Stimulated activated naive B cell treated with anti-CD40 and anti-IgM and Interleukin-4, amounts not matched to agents 10 μg/mL and 1 μg/mL and 100 μg/mL, for 72 hours (primary cell): Measurements from ENCODE around the gene STX8.

Source experiments
- ATAC-seq, 2 donors: fragments of 150-1000 bp; cut with Tn5 transposase; replicated peaks; 2 replicates each; pipeline ENCODE4 v1.10.0; 2021; ENCODE audit warnings: moderate library complexity in 1 of 2
- DNase-seq: peaks from one replicate; pipeline ENCODE4 v3.0.0; 2021
- H3K27ac Mint-ChIP-seq: one replicate; pipeline ENCODE4 v1.8.0; 2022; ENCODE audit warnings: mild to moderate bottlenecking, mixed read lengths
- H3K27me3 Mint-ChIP-seq, 2 donors: one replicate each; pipeline ENCODE4 v1.8.0; 2022; ENCODE audit warnings: mixed read lengths in 2 of 2
- H3K36me3 Mint-ChIP-seq, 2 donors: one replicate each; pipeline ENCODE4 v1.8.0; 2022; ENCODE audit warnings: mixed read lengths in 2 of 2, mild to moderate bottlenecking in 1 of 2
- H3K4me1 Mint-ChIP-seq, 2 donors: one replicate each; pipeline ENCODE4 v1.8.0; 2022; ENCODE audit warnings: mixed read lengths in 2 of 2, mild to moderate bottlenecking in 1 of 2
- H3K4me3 Mint-ChIP-seq, 2 donors: one replicate each; pipeline ENCODE4 v1.8.0; 2022; ENCODE audit warnings: mild to moderate bottlenecking in 2 of 2, mixed read lengths in 2 of 2, moderate library complexity in 1 of 2
- H3K9me3 Mint-ChIP-seq, 2 donors: one replicate each; pipeline ENCODE4 v1.8.0; 2022; ENCODE audit warnings: mixed read lengths in 2 of 2, mild to moderate bottlenecking in 1 of 2

Gene STX8

DNA sequence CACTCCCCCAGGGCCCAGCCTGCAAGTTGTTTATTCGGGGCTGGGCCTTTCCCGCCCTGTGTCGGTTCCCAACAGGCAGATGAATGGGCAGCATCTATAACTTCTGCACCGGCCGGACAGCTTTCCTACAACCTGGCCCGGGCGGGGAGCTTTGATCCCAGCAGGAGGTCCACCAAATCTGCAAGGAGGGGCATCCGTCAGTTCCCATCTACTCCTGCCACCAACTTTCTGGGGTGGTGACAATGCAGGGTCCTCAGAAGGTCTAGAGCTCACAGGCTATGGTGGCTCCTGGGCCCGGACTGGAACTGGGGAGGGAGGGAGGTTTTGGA is 342.4 kb downstream of the STX8 start:
- DNase-seq: no peak
- ATAC-seq: no peak
- H3K4me1 Mint-ChIP-seq: peaks cover 4 to 7% of the 10 kb centered on the region in 2 donors
- peaks cover 0 to 4% of the 10 kb centered on the region in 2 donors for H3K36me3 Mint-ChIP-seq
- no peak overlapping the region for H3K27ac Mint-ChIP-seq
- no peaks in the 10 kb centered on the region for H3K9me3 Mint-ChIP-seq
- H3K27me3 Mint-ChIP-seq: peaks cover 24 to 27% of the 10 kb centered on the region in 2 donors
- H3K4me3 Mint-ChIP-seq: no peak overlapping the region

DNA sequence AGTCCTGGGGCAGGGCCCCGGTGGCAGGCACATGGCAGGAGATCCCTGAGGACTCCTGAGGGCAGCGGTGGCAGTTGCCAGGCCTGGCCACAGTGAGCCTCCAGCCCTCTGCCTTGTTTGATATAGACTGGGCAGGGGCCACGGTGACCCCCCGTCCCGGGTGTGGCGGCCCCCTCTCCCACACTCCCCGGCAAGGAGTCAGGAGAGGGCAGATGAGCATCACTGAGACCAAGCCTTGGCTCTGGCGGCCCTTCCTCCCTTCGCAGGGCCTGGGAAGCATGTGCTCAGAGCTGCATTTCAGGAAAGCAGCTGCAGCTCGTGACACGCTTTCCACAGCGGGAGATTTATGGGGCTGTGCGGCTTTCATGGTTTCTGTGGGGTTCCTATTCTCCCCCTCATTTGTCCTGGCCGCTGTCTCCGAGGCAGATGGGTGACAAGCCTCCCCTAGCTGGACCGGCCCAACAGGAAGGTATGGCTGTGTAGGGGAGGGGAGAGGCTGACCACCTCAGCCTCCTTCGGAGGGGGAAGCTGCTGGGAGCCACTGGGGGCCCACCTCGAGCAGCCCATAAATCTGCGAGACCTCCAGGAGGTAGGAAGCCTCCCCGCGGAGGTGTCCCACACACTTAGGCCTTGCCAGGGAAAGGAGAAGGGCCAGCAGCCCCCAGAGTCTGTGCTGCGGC is 342.9 kb downstream of the STX8 start:
- no peak overlapping the region for H3K4me3 Mint-ChIP-seq
- DNase-seq: no peak
- H3K27ac Mint-ChIP-seq: no peak overlapping the region
- H3K9me3 Mint-ChIP-seq: no peaks in the 10 kb centered on the region
- peaks cover 19 to 27% of the 10 kb centered on the region in 2 donors for H3K27me3 Mint-ChIP-seq
- no peaks in the 10 kb centered on the region for H3K36me3 Mint-ChIP-seq
- peaks cover 0 to 2% of the 10 kb centered on the region in 2 donors for H3K4me1 Mint-ChIP-seq
- ATAC-seq: no peak

DNA sequence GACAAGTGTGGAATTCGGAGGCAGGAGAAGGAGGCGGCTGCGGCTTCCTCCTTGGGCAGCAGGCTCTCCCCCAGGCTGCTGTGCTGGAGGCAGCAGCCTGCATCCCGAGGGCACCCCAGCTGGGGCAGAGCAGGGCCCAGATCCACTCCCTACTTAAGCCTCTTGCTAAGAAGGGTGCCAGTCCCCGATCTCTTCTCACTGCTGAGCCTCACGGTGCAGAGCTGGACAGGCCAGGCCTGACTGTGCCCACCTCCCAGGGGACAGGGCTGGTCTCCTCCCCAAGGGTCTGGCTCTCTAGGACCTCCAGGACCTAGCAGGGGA is 343.5 kb downstream of the STX8 start:
- H3K4me3 Mint-ChIP-seq: no peak overlapping the region
- no peak overlapping the region for H3K27ac Mint-ChIP-seq
- H3K4me1 Mint-ChIP-seq: no peaks in the 10 kb centered on the region
- no peak for ATAC-seq
- no peak for DNase-seq
- peaks cover 14 to 27% of the 10 kb centered on the region in 2 donors for H3K27me3 Mint-ChIP-seq
- H3K9me3 Mint-ChIP-seq: no peaks in the 10 kb centered on the region
- H3K36me3 Mint-ChIP-seq: no peaks in the 10 kb centered on the region

DNA sequence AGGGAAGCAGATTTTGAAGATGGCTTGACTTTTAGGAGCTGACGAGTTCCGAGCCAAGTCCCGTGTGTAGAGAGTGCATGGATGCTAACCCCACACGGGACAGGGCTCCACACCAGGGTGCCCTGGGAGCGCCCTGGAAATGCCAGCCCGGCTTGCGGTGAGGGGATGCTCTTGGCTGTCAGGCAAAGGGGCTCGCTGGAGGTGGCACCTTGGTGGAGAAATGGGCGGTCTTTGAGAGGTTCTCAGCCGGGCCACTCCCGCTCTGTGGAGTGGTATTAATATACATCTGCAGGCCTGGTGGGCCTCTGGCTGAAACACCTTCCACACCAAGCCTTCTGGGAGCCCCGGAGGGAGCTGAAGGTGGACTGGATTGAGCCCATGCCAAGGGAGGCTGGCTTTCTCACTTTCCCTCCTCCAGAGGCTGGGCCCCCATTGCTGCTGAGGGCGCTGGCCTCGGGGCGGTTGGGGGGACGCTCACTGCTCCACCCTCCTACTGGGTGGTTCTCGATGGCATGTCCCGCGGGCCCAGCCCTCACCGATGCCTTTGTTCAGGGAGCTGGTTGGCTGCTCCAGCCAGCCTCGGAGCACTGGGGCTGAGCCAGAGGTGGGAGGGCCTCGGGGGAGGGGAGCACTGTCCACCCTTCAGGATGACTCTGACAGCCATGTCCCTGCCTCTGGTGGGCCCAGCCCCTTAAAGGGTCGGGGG is 344.0 kb downstream of the STX8 start:
- no peak overlapping the region for H3K27ac Mint-ChIP-seq
- no peak overlapping the region for H3K4me3 Mint-ChIP-seq
- ATAC-seq (no peak), DNase-seq (no peak)
- no peaks in the 10 kb centered on the region for H3K4me1 Mint-ChIP-seq
- H3K9me3 Mint-ChIP-seq: no peaks in the 10 kb centered on the region
- peaks cover 14 to 27% of the 10 kb centered on the region in 2 donors for H3K27me3 Mint-ChIP-seq
- H3K36me3 Mint-ChIP-seq: no peaks in the 10 kb centered on the region

DNA sequence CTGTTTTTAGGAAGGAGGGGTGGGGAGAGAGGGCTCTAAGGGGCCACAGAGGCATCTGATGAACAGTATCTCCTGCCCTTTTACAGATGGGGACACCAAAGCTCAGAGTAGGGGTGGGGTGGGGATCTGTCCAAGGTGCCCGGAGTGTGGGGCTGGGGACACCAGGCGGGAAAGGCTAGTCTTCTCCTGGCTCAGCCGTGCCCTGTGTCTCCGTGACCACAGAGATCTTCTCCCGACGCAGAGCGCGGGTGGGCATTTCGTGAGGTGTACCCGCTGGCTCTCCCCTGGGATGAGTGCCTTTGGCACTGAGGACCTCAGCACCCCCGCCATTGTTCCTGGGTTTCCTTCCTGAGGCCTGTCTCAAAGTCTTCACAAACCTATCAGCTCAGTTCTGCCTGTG is 344.8 kb downstream of the STX8 start:
- no peaks in the 10 kb centered on the region for H3K36me3 Mint-ChIP-seq
- no peak for DNase-seq
- H3K4me1 Mint-ChIP-seq: no peaks in the 10 kb centered on the region
- H3K9me3 Mint-ChIP-seq: no peaks in the 10 kb centered on the region
- no peak overlapping the region for H3K4me3 Mint-ChIP-seq
- H3K27me3 Mint-ChIP-seq: peaks cover 14 to 23% of the 10 kb centered on the region in 2 donors
- ATAC-seq: no peak
- H3K27ac Mint-ChIP-seq: no peak overlapping the region

DNA sequence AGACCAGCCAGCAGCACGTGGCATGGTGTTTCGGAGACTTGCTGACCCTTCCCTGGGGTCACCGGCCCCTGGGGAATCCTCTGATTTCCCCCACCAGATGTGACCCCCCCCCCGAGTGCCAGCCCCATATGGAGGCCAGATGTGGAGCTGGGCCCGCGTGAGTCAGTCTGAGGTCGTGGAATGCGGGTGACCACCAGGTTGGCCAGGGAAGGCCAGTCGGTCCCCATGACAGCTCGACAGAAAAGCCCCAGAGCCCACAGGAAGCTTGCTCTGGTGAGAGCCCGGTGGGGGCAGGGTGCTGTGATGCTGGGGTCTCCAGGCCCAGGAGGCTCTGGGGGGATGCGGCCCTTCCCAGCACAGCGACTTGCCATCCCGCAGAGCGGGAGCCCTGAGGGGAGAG is 345.3 kb downstream of the STX8 start:
- H3K27ac Mint-ChIP-seq: no peak overlapping the region
- no peak for DNase-seq
- H3K36me3 Mint-ChIP-seq: no peaks in the 10 kb centered on the region
- no peaks in the 10 kb centered on the region for H3K4me1 Mint-ChIP-seq
- no peak for ATAC-seq
- H3K27me3 Mint-ChIP-seq: peaks cover 14 to 21% of the 10 kb centered on the region in 2 donors
- H3K4me3 Mint-ChIP-seq: no peak overlapping the region
- H3K9me3 Mint-ChIP-seq: no peaks in the 10 kb centered on the region

DNA sequence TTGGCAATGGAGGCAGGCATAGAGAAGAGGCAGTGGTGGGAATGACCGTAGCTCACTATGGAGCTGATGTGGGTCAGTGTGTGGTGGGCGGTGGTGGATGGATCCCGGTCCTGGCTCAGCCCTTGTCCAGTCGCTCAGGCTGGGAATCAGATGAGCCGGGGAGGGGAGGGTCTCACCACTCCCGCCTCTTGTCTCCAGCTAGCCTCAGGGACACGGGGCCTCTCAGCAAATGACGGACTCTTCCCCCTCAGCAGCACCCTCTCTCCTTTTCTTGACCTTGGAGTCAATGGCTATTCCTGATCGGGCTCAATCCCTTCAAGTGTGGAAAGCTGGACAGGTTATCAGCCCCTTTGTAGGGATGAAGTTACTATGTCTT is 345.8 kb downstream of the STX8 start:
- H3K27ac Mint-ChIP-seq: no peak overlapping the region

DNA sequence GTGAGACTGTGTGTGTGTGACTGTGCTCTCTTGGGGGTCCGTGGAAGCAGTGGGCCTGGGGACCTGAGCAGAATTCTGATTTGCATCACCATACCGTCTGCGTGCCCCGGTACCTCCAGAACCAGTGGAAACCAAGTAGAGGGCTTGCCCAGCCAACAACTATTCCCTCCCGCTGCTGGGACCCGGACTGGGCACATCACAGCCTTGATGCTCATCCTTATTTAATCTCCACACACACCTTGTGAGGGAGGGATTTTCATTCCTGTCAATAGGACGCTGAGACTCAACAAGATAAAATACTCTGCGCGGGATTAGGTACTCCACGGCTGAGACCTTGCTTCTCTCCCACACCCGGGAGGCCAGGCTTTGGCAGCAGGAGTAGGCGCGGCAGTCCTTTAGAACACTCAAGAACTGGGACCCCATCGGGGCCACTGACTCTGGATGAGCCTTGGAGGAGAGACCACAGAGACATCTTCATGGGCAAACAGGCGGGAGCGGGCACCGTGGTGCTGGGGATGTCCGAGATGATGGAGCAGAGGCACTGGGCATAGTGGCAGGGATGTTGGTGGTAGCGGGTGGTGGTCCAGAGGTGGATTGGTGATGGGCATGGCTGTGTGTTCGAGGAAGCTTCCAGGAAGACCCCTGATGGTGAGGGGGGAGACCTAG is 346.3 kb downstream of the STX8 start:
- Mint-ChIP-seq H3K4me1 (no peaks in the 10 kb centered on the region), H3K4me3 (no peak overlapping the region), H3K27me3 (peaks cover 11% of the 10 kb centered on the region in 2 donors), H3K36me3 (no peaks in the 10 kb centered on the region), H3K9me3 (no peaks in the 10 kb centered on the region), H3K27ac (no peak overlapping the region)
- ATAC-seq: no peak
- no peak for DNase-seq

More for the DNA sequence above, 345.8 kb downstream of the STX8 start:
- Mint-ChIP-seq H3K4me1 (no peaks in the 10 kb centered on the region), H3K36me3 (no peaks in the 10 kb centered on the region), H3K4me3 (no peak overlapping the region), H3K27me3 (peaks cover 14 to 16% of the 10 kb centered on the region in 2 donors), H3K9me3 (no peaks in the 10 kb centered on the region)
- DNase-seq: no peak
- ATAC-seq: no peak

DNA sequence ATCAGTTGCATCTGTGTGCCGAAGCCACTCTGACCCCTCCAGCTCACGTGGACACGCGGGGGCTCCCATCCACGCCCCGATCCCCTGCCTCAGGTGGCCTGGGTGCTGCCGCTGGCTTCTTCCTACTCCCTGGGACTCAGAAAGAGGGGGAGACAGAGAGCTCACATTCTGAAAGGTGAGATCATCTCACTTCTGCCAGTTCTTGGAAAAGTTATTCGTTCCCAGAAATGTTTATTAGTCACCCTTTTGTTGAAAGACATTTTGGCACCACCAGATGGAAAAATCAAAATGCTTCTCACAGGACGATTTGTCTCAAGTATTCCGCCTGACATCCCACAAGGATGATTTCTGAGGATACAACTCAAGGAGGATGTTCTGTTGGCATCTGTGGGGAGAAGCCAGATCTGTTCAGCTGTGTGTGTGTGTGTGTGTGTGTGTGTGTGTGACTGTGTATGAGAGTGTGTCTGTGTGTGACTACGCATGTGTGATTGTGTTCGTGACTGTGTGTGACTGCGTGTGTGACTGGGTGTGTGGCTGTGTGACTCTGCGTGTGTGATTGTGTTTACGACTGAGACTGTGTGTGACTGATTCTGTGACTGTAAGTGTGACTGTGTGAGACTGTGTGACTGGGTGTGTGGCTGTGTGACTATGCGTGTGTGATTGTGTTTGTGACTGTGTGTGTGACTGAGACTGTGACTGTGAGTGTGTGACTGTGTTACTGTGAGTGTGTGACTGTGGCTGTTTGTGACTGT is 347.0 kb downstream of the STX8 start:
- Mint-ChIP-seq H3K9me3 (no peaks in the 10 kb centered on the region), H3K27ac (no peak overlapping the region), H3K4me1 (no peaks in the 10 kb centered on the region), H3K27me3 (peaks cover 4% of the 10 kb centered on the region in 2 donors), H3K4me3 (no peak overlapping the region), H3K36me3 (no peaks in the 10 kb centered on the region)
- ATAC-seq (no peak), DNase-seq (no peak)

DNA sequence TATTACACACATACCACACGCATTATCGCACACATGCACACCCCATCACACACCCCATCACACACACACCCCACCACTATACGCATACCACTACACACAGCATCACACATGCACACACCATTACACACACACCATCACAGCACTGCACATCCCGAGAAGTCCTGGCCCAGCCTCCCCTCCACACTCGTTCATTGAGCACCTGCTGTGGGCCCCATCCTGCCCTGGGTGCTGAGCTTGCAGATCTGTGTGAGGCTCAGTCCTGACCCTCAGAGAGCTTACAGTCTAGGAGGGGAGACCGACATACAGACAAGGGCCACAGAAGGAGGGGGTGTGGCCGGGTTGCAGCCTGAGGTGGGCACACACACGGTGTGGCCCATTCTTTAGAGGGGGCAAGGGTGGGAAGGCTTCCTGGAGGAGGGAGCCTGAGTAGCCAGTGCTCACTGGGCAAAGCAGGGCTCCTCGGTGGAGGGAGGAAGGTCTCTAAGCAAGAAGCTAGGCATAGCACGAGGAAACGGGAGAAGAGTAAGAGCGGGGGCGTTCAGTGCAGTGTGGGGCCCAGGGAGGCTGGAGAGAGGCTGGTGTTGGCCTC is 347.7 kb downstream of the STX8 start:
- Mint-ChIP-seq H3K27me3 (no peaks in the 10 kb centered on the region), H3K4me3 (no peak overlapping the region), H3K4me1 (no peaks in the 10 kb centered on the region), H3K27ac (no peak overlapping the region), H3K36me3 (no peaks in the 10 kb centered on the region), H3K9me3 (no peaks in the 10 kb centered on the region)
- ATAC-seq (no peak), DNase-seq (no peak)

DNA sequence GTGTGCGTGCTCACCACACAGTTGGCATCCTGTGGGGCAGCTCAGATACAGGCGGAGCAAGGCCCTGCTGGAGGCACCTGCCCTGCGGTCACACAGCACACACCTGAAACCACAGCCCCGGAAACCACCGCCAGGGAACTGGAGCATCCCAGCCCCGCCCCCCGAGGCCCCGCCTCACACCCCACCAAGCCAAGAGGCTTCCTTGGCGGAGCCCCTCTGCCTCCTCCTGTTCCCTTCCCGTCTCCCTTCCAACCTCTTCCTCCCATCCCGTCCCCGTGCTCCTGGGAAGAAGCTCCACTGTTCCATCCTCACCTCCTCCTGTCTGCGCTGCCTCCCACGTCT is 348.9 kb downstream of the STX8 start:
- no peaks in the 10 kb centered on the region for H3K9me3 Mint-ChIP-seq
- ATAC-seq: peak in 1 of 2 donors; percentile 74
- H3K36me3 Mint-ChIP-seq: no peaks in the 10 kb centered on the region
- no peak for DNase-seq
- no peaks in the 10 kb centered on the region for H3K4me1 Mint-ChIP-seq
- H3K4me3 Mint-ChIP-seq: no peak overlapping the region
- no peaks in the 10 kb centered on the region for H3K27me3 Mint-ChIP-seq
- H3K27ac Mint-ChIP-seq: no peak overlapping the region

DNA sequence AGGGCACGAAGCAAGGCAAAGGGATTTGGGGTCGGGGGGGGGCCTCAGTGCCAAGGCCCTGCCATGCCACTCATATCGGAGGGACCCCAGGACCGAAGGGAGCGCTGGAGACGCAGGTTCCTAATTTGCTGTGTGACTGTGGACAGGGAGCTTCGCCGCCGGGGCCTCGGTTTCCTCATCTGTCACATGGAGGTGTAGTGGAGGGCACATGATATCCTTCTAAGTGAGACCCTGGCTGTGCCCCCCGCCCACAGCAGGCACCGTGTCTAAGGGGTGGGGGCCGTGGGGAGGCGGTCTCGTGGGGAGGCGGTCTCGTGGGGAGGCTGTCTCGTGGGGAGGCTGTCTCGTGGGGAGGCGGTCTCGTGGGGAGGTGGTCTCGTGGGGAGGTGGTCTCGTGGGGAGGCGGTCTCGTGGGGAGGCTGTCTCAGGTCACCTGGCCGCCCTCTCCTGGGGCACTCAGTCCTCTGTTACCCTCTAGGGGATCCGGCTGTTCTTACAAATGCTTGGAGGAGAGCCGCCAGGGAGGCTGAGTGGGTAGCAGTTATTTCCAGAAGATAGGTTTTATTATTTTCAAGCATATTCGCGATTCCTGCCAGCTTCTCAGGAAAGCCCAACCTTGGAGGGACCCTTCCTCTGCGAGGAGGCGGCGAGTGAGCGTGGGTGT is 349.4 kb downstream of the STX8 start:
- Mint-ChIP-seq H3K4me3 (no peak overlapping the region), H3K36me3 (no peaks in the 10 kb centered on the region), H3K9me3 (no peaks in the 10 kb centered on the region), H3K27ac (no peak overlapping the region), H3K4me1 (no peaks in the 10 kb centered on the region), H3K27me3 (no peaks in the 10 kb centered on the region)
- no peak for DNase-seq
- ATAC-seq: peak in 1 of 2 donors; percentile 15

DNA sequence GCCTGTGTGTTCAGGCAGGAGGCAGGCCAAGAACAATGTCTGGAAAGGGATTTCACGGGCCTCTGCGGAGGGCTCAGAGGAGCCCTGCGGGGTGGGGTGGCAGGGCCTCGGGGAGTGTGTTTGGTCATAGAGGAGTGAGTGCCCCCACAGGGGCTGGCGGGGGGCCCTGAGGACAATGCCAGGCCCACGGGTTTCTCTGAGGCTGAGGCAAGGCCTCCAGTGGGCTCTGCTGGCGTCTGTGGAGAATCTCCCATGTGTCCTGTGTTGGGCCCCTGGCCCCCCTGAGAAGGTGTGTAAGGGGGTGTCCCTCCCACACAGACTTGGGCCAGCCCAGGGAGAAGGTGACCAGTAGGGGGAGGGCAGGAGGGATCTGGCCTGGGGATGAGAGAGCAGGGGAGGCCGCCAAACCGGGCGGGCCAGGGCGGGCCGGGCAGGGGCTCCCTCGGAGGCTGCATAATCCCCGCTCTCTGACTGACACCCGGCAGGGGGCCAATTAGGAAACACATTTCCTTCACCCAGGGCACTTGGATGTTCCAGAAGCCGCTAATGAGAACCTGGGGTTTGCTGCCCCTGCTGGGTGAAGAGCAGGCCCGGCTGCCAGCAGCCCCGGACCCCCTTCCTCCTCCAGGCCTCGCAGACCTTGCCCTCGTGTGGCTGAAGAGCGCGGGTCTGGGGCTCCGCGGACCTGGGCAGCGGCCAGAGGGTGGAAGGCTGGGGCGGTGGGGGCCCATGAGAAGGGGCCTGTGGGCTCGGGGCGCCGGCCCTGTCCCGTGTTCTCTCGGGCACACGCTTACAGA is 350.1 kb downstream of the STX8 start:
- no peak overlapping the region for H3K4me3 Mint-ChIP-seq
- H3K9me3 Mint-ChIP-seq: no peaks in the 10 kb centered on the region
- H3K27ac Mint-ChIP-seq: no peak overlapping the region
- no peaks in the 10 kb centered on the region for H3K36me3 Mint-ChIP-seq
- no peaks in the 10 kb centered on the region for H3K4me1 Mint-ChIP-seq
- ATAC-seq (no peak), DNase-seq (no peak)
- no peaks in the 10 kb centered on the region for H3K27me3 Mint-ChIP-seq
